Measurements from ENCODE around the gene RBM18. TPM values are rescaled to one million over a fixed set of nuclear protein-coding genes. Genes with fewer than 3 reads are reported as not detected.
A peak's percentile ranks its signal among the peaks of the same experiment; 100 is the strongest.

Gene RBM18
- 11.6 and 12.8 TPM in 2 replicates for total RNA-seq (2014; rRNA removed; shearing (Covaris generic))
- 30.8 and 32.6 TPM in 2 replicates for polyA plus RNA-seq (2016; fragmentation: Nextera tagmentation; extraction: Ambion mirVana)

- H3K9me2 ChIP-seq (ENCODE audit: insufficient read depth) = no peaks in the 10 kb centered on the region
- H3K9me3 ChIP-seq (ENCODE audit: low read depth) = no peaks in the 10 kb centered on the region
- WGBS, 2 experiments (ENCODE audit: low coverage in 1 of 2, low lambda C conversion rate in 2 of 2, missing lambda C conversion rate in 2 of 2) = 0 to 1% methylated on average over 51 to 59 of the region's 60 CpGs
- no peaks in the 10 kb centered on the region for H3F3A ChIP-seq (ENCODE audit: insufficient read depth)
- H3K27me3 ChIP-seq (replicated peaks; ENCODE audit: insufficient read depth) = no peaks in the 10 kb centered on the region
- H3K79me2 ChIP-seq (ENCODE audit: insufficient read depth) = peaks cover 96% of the 10 kb centered on the region
- peak within 1 kb of the TSS; percentile 99 for H3K4me2 ChIP-seq (ENCODE audit: unreplicated experiment)
- no peak for TF ChIP-seq EZH2 (IDR thresholded peaks at IDR 0.05; ENCODE audit: insufficient read depth, poor library complexity, severe bottlenecking)
- TF ChIP-seq EZH2phosphoT487 (IDR thresholded peaks at IDR 0.05; ENCODE audit: insufficient read depth, low read depth) = no peak
- H3K36me3 ChIP-seq (ENCODE audit: low read depth) = peaks cover 6% of the 10 kb centered on the region; the same call in 1 of the 2 replicates
- peak within 1 kb of the TSS; percentile 90 for H2AFZ ChIP-seq
- DNase-seq = peak; percentile 97
- peak within 1 kb of the TSS; percentile 95 for H3K9ac ChIP-seq
- peaks cover 23% of the 10 kb centered on the region for H3K4me1 ChIP-seq (ENCODE audit: insufficient read depth)
- peak within 1 kb of the TSS; percentile 97 for H3K4me3 ChIP-seq
- H3K27ac ChIP-seq = peak within 1 kb of the TSS; percentile 89
- in situ Hi-C loops (cut with MboI) = no loop called here
- 0 out of 2 replicates have a peak, but pooled peaks cover 4% of the 10 kb centered on the region for H4K20me1 ChIP-seq (ENCODE audit: insufficient read depth)
These were observed at the start of gene RBM18, which contains the start of gene MRRF for GRCh38 chr9:122264360-122265148. TSS of gene RBM18 (minus strand) at chr9:122264840. CDS start at chr9:122261492, 3,348 bp downstream. TSS of gene MRRF (plus strand) at chr9:122264882. CDS start at chr9:122270892, 6,010 bp downstream.

GRCh38 chr9:122314165-122314564, 49.5 kb upstream of the RBM18 start:
- H3K36me3 ChIP-seq (ENCODE audit: low read depth) = peaks cover 21% of the 10 kb centered on the region; the same call in 1 of the 2 replicates
- H3K4me1 ChIP-seq (ENCODE audit: insufficient read depth) = no peaks in the 10 kb centered on the region
- no peak for TF ChIP-seq EZH2 (IDR thresholded peaks at IDR 0.05; ENCODE audit: insufficient read depth, poor library complexity, severe bottlenecking)
- TF ChIP-seq EZH2phosphoT487 (IDR thresholded peaks at IDR 0.05; ENCODE audit: insufficient read depth, low read depth) = no peak
- H3K9me2 ChIP-seq (ENCODE audit: insufficient read depth) = no peaks in the 10 kb centered on the region
- no peaks in the 10 kb centered on the region for H3K27me3 ChIP-seq (replicated peaks; ENCODE audit: insufficient read depth)
- H3K79me2 ChIP-seq (ENCODE audit: insufficient read depth) = peaks cover 7% of the 10 kb centered on the region; the same call in 1 of the 2 replicates
- H3F3A ChIP-seq (ENCODE audit: insufficient read depth) = no peaks in the 10 kb centered on the region
- no peaks in the 10 kb centered on the region for H4K20me1 ChIP-seq (ENCODE audit: insufficient read depth)
- H3K9me3 ChIP-seq (ENCODE audit: low read depth) = no peaks in the 10 kb centered on the region
- no peak for DNase-seq
- no peak overlapping the region for H3K9ac ChIP-seq
- H2AFZ ChIP-seq = no peak overlapping the region
- H3K4me2 ChIP-seq (ENCODE audit: unreplicated experiment) = no peak overlapping the region
- H3K27ac ChIP-seq = no peak overlapping the region
- in situ Hi-C loops (cut with MboI) = no loop called here
- H3K4me3 ChIP-seq = no peak overlapping the region

- Histone ChIP-seq H3K9me2 (ENCODE audit: insufficient read depth) (no peaks in the 10 kb centered on the region), H3K36me3 (ENCODE audit: low read depth) (peaks cover 21% of the 10 kb centered on the region; the same call in 1 of the 2 replicates), H4K20me1 (ENCODE audit: insufficient read depth) (no peaks in the 10 kb centered on the region), H3K4me1 (ENCODE audit: insufficient read depth) (no peaks in the 10 kb centered on the region), H3K79me2 (ENCODE audit: insufficient read depth) (peaks cover 19% of the 10 kb centered on the region; the same call in 1 of the 2 replicates), H3K27me3 (replicated peaks; ENCODE audit: insufficient read depth) (no peaks in the 10 kb centered on the region), H3K9me3 (ENCODE audit: low read depth) (no peaks in the 10 kb centered on the region), H3F3A (ENCODE audit: insufficient read depth) (peaks cover 2% of the 10 kb centered on the region; the same call in 1 of the 2 replicates), H3K4me3 (no peak overlapping the region), H3K27ac (no peak overlapping the region), H2AFZ (no peak overlapping the region), H3K4me2 (ENCODE audit: unreplicated experiment) (no peak overlapping the region), H3K9ac (no peak overlapping the region)
- 30 to 37% methylated on average over 2 of the region's 2 CpGs for WGBS, 2 experiments (ENCODE audit: low coverage in 1 of 2, low lambda C conversion rate in 2 of 2, missing lambda C conversion rate in 2 of 2)
- no peak for TF ChIP-seq EZH2 (IDR thresholded peaks at IDR 0.05; ENCODE audit: insufficient read depth, poor library complexity, severe bottlenecking)
- no peak for TF ChIP-seq EZH2phosphoT487 (IDR thresholded peaks at IDR 0.05; ENCODE audit: insufficient read depth, low read depth)
- no peak for DNase-seq
- in situ Hi-C loops (cut with MboI) = no loop called here
These were observed 45.2 kb upstream of the RBM18 start for GRCh38 chr9:122309861-122310260.

- Histone ChIP-seq H3K27me3 (replicated peaks; ENCODE audit: insufficient read depth) (no peaks in the 10 kb centered on the region), H3K27ac (no peak overlapping the region), H3K4me2 (ENCODE audit: unreplicated experiment) (no peak overlapping the region), H3K9me3 (ENCODE audit: low read depth) (no peaks in the 10 kb centered on the region), H3K36me3 (ENCODE audit: low read depth) (0 out of 2 replicates have a peak, but pooled peaks cover 7% of the 10 kb centered on the region), H3K9ac (no peak overlapping the region), H3K4me3 (no peak overlapping the region), H4K20me1 (ENCODE audit: insufficient read depth) (no peaks in the 10 kb centered on the region), H3K4me1 (ENCODE audit: insufficient read depth) (peaks cover 12% of the 10 kb centered on the region), H3K9me2 (ENCODE audit: insufficient read depth) (no peaks in the 10 kb centered on the region), H3K79me2 (ENCODE audit: insufficient read depth) (peaks cover 22% of the 10 kb centered on the region; the same call in 1 of the 2 replicates), H2AFZ (no peak overlapping the region), H3F3A (ENCODE audit: insufficient read depth) (peaks cover 14% of the 10 kb centered on the region)
- in situ Hi-C loops (cut with MboI) = no loop called here
- DNase-seq = no peak
- WGBS, 2 experiments (ENCODE audit: low coverage in 1 of 2, low lambda C conversion rate in 2 of 2, missing lambda C conversion rate in 2 of 2) = 100% methylated on average over 1 of the region's 1 CpG
- no peak for TF ChIP-seq EZH2 (IDR thresholded peaks at IDR 0.05; ENCODE audit: insufficient read depth, poor library complexity, severe bottlenecking)
- TF ChIP-seq EZH2phosphoT487 (IDR thresholded peaks at IDR 0.05; ENCODE audit: insufficient read depth, low read depth) = no peak
These were observed 43.3 kb upstream of the RBM18 start for GRCh38 chr9:122307925-122308324.

Measured in GM23248 (cell line).